OCI-LY7 (cell line): Measurements from ENCODE around the gene DEDD2. TPM values are rescaled to one million over a fixed set of nuclear protein-coding genes. Genes with fewer than 3 reads are reported as not detected.

Source experiments
- BruUV-seq: library from RNA; stranded (reverse); fragments of 400-500 nt; replicated peaks from 2 replicates; lab custom pipeline; 2021; lab: Mats Ljungman, UMichigan
- CTCF ChIA-PET: fragments of 300-600 bp; sonication (Branson Sonifier 250); formaldehyde crosslinking; loops from one replicate; lab custom pipeline; 2022; ENCODE audit warnings: antibody characterized with exemption; ENCODE audit not compliant: unreplicated experiment; lab: Charles Lee
- POLR2A ChIA-PET: fragments of 300-600 bp; sonication (Branson Sonifier 250); formaldehyde crosslinking; loops from one replicate; lab custom pipeline; 2022; ENCODE audit warnings: antibody characterized with exemption; lab: Charles Lee
- DNase-seq: peaks from one replicate; pipeline ENCODE4 v3.0.0-alpha.2; 2015; ENCODE audit warnings: low spot score
- H2AFZ ChIP-seq: fragments of 200-600 bp; sonication (generic), shearing (Covaris generic); 2 replicates; pipeline ENCODE4 v1.6.1; 2014; ENCODE audit warnings: mild to moderate bottlenecking, antibody characterized with exemption, low read length, moderate library complexity
- H3K27ac ChIP-seq: fragments of 200-600 bp; sonication (generic); 2 replicates; pipeline ENCODE4 v1.5.1; 2014; ENCODE audit warnings: mixed run types, low read depth, mild to moderate bottlenecking, moderate library complexity, low read length, inconsistent platforms; ENCODE audit not compliant: poor library complexity, severe bottlenecking
- H3K36me3 ChIP-seq: fragments of 200-600 bp; sonication (generic); 2 replicates; pipeline ENCODE4 v1.6.1; 2014; ENCODE audit warnings: mild to moderate bottlenecking, antibody characterized with exemption, low read length, moderate library complexity, mixed read lengths; ENCODE audit not compliant: insufficient read depth
- H3K4me1 ChIP-seq: fragments of 200-600 bp; sonication (generic); 2 replicates; pipeline ENCODE4 v1.5.1; 2014; ENCODE audit warnings: mild to moderate bottlenecking, low read length; ENCODE audit not compliant: insufficient read depth, poor library complexity, severe bottlenecking
- H3K4me2 ChIP-seq: fragments of 200-600 bp; sonication (generic); 2 replicates; pipeline ENCODE4 v1.6.1; 2014; ENCODE audit warnings: mild to moderate bottlenecking, low read length
- H3K4me3 ChIP-seq: fragments of 200-600 bp; sonication (generic); 2 replicates; pipeline ENCODE4 v1.5.1; 2014; ENCODE audit warnings: mild to moderate bottlenecking, low read depth, low read length; ENCODE audit not compliant: poor library complexity, severe bottlenecking
- H3K79me2 ChIP-seq: fragments of 200-600 bp; sonication (generic); 2 replicates; pipeline ENCODE4 v1.6.1; 2016; ENCODE audit warnings: low read depth, mild to moderate bottlenecking, low read length, moderate library complexity, mixed read lengths; ENCODE audit not compliant: insufficient read depth
- H3K9me2 ChIP-seq: fragments of 200-600 bp; sonication (generic); 2 replicates; pipeline ENCODE4 v1.6.1; 2016; ENCODE audit warnings: mild to moderate bottlenecking, low read length, mixed read lengths; ENCODE audit not compliant: insufficient read depth
- H3K9me3 ChIP-seq: fragments of 200-600 bp; sonication (generic); 2 replicates; pipeline ENCODE4 v1.6.1; 2014; ENCODE audit warnings: mild to moderate bottlenecking, mixed run types, low read length, mixed read lengths
- H4K20me1 ChIP-seq: fragments of 200-600 bp; sonication (generic); 2 replicates; pipeline ENCODE4 v1.6.1; 2014; ENCODE audit warnings: mild to moderate bottlenecking, antibody characterized with exemption, low read length, moderate library complexity, mixed read lengths; ENCODE audit not compliant: insufficient read depth
- CTCF ChIP-seq: fragments of 200-600 bp; sonication (generic); conservative IDR thresholded peaks from 2 replicates; pipeline ENCODE4 v1.5.1; 2014; ENCODE audit warnings: mild to moderate bottlenecking, antibody characterized with exemption, low read length, moderate library complexity, mixed read lengths
- EZH2phosphoT487 ChIP-seq: fragments of 200-600 bp; sonication (generic); IDR thresholded peaks from 2 replicates; pipeline ENCODE4 v1.6.1; 2018; ENCODE audit warnings: low read depth, borderline replicate concordance, mild to moderate bottlenecking, mixed run types, antibody characterized with exemption, low read length, moderate library complexity, mixed read lengths
- intact Hi-C: fragments of 100-400 bp; cut with micrococcal nuclease; formaldehyde crosslinking; loops from one replicate; pipeline ENCODE4 v1.10.0; 2022; ENCODE audit not compliant: unreplicated experiment
- total RNA-seq, 2 experiments: library from RNA; depleted of rRNA in 1 of 2; stranded (reverse); fragments of >200 nt in 1 of 2; shearing (Covaris generic) in 1 of 2; gene quantifications; 2 replicates each; pipeline ENCODE4 v1.2.3, GENCODE V29; 2014 to 2022

Gene DEDD2
- total RNA-seq, 2 experiments from 2014 or later, result 15.5 to 41.9 TPM

- no peak for DNase-seq
- peaks cover 35% of the 10 kb centered on the region for H3K4me1 ChIP-seq
- ChIA-PET POLR2A (no interaction called here), CTCF (no interaction called here)
- no peak overlapping the region for H3K4me3 ChIP-seq
- H3K36me3 ChIP-seq, result peaks cover 29% of the 10 kb centered on the region
- no peaks in the 10 kb centered on the region; the same call in 1 of the 2 replicates for H4K20me1 ChIP-seq
- H3K9me3 ChIP-seq, result no peaks in the 10 kb centered on the region
- TF ChIP-seq CTCF (no peak), EZH2phosphoT487 (no peak)
- H2AFZ ChIP-seq, result no peak overlapping the region
- no peak overlapping the region for H3K4me2 ChIP-seq
- H3K79me2 ChIP-seq, result peaks cover 19% of the 10 kb centered on the region; the same call in 1 of the 2 replicates
- no peaks in the 10 kb centered on the region for H3K9me2 ChIP-seq
- H3K27ac ChIP-seq, result no peak overlapping the region
- intact Hi-C loops, result no loop called here
- no TSS peak for BruUV-seq
Observed at GRCh38 chr19:42248270-42249148, 31.0 kb upstream of the DEDD2 start.

- ChIA-PET CTCF (no interaction called here), POLR2A (no interaction called here)
- BruUV-seq, result no TSS peak
- H3K36me3 ChIP-seq, result peaks cover 29% of the 10 kb centered on the region
- intact Hi-C loops, result no loop called here
- no peak for TF ChIP-seq EZH2phosphoT487
- TF ChIP-seq CTCF, result no peak
- H3K27ac ChIP-seq, result no peak overlapping the region
- peaks cover 32% of the 10 kb centered on the region for H3K4me1 ChIP-seq
- no peak overlapping the region for H2AFZ ChIP-seq
- H3K4me2 ChIP-seq, result no peak overlapping the region
- peaks cover 11% of the 10 kb centered on the region; the same call in 1 of the 2 replicates for H3K79me2 ChIP-seq
- H3K9me3 ChIP-seq, result no peaks in the 10 kb centered on the region
- no peak for DNase-seq
- no peaks in the 10 kb centered on the region; the same call in 1 of the 2 replicates for H4K20me1 ChIP-seq
- H3K4me3 ChIP-seq, result no peak overlapping the region
- no peaks in the 10 kb centered on the region for H3K9me2 ChIP-seq
Observed at GRCh38 chr19:42247640-42248199, 30.2 kb upstream of the DEDD2 start.
